ENCODE measurements around the gene PILRA. TPM values are rescaled to one million over a fixed set of nuclear protein-coding genes. Genes with fewer than 3 reads are reported as not detected.

PILRA gene
- total and polyA plus RNA-seq, 2 donors from 2014 or later = 15.4 to 18.8 TPM

- no peak overlapping the region for H3K9ac ChIP-seq (ENCODE audit: low read length in 3 of 3)
- H3K4me1 ChIP-seq (ENCODE audit: control insufficient read depth in 2 of 3, insufficient read depth in 2 of 3, low read depth in 1 of 3, low read length in 3 of 3) = peaks cover 0 to under 1% (median 0%) of the 10 kb centered on the region in 3 donors
- H3K27ac ChIP-seq (ENCODE audit: low read depth in 2 of 2, low read length in 2 of 2) = no peak overlapping the region
- no peaks in the 10 kb centered on the region for H3K9me3 ChIP-seq (ENCODE audit: control insufficient read depth in 2 of 3, insufficient read depth in 1 of 3, low read length in 3 of 3)
- no peak for TF ChIP-seq CTCF (IDR thresholded peaks at IDR 0.05; ENCODE audit: borderline replicate concordance, extremely low read depth, insufficient read depth)
- FAIRE-seq (no peak), DNase-seq (peak in 2 of 5 donors; percentile 26 to 77)
- H3K27me3 ChIP-seq (ENCODE audit: control insufficient read depth, insufficient read depth, low read length) = no peaks in the 10 kb centered on the region
- H3K36me3 ChIP-seq (ENCODE audit: control insufficient read depth in 2 of 3, insufficient read depth in 3 of 3, low read length in 3 of 3) = peaks cover 0 to 3% (median 2%) of the 10 kb centered on the region in 3 donors
- intact Hi-C loops (cut with DNase I) = no loop called here
- H3K4me3 ChIP-seq (ENCODE audit: low read length in 3 of 3) = no peak overlapping the region
Observed at GRCh38 chr7:100369105-100369504, 4.2 kb upstream of the PILRA start.

- Histone ChIP-seq H3K4me3 (ENCODE audit: low read length in 3 of 3) (no peak overlapping the region), H3K4me1 (ENCODE audit: control insufficient read depth in 2 of 3, insufficient read depth in 2 of 3, low read depth in 1 of 3, low read length in 3 of 3) (peaks cover 0 to 3% (median 0%) of the 10 kb centered on the region in 3 donors), H3K27me3 (ENCODE audit: control insufficient read depth, insufficient read depth, low read length) (no peaks in the 10 kb centered on the region), H3K27ac (ENCODE audit: low read depth in 2 of 2, low read length in 2 of 2) (no peak overlapping the region), H3K9ac (ENCODE audit: low read length in 3 of 3) (no peak overlapping the region), H3K9me3 (ENCODE audit: control insufficient read depth in 2 of 3, insufficient read depth in 1 of 3, low read length in 3 of 3) (no peaks in the 10 kb centered on the region), H3K36me3 (ENCODE audit: control insufficient read depth in 2 of 3, insufficient read depth in 3 of 3, low read length in 3 of 3) (no peaks in the 10 kb centered on the region)
- no peak for TF ChIP-seq CTCF (IDR thresholded peaks at IDR 0.05; ENCODE audit: borderline replicate concordance, extremely low read depth, insufficient read depth)
- peak in 1 of 5 donors; percentile 16 for DNase-seq
- no peak for FAIRE-seq
- intact Hi-C loops (cut with DNase I) = no loop called here
Observed at GRCh38 chr7:100370303-100370702, 3.0 kb upstream of the PILRA start.

- no peak for FAIRE-seq
Observed at GRCh38 chr7:100370746-100371145, 2.5 kb upstream of the PILRA start.

More at GRCh38 chr7:100370746-100371145, 2.5 kb upstream of the PILRA start:
- no peak overlapping the region for H3K27ac ChIP-seq (ENCODE audit: low read depth in 2 of 2, low read length in 2 of 2)
- intact Hi-C loops (cut with DNase I) = no loop called here
- H3K9me3 ChIP-seq (ENCODE audit: control insufficient read depth in 2 of 3, insufficient read depth in 1 of 3, low read length in 3 of 3) = no peaks in the 10 kb centered on the region
- H3K4me1 ChIP-seq (ENCODE audit: control insufficient read depth in 2 of 3, insufficient read depth in 2 of 3, low read depth in 1 of 3, low read length in 3 of 3) = peaks cover 0 to 3% (median 0%) of the 10 kb centered on the region in 3 donors
- DNase-seq = peak in 1 of 5 donors; percentile 15
- no peak overlapping the region for H3K9ac ChIP-seq (ENCODE audit: low read length in 3 of 3)
- no peak for TF ChIP-seq CTCF (IDR thresholded peaks at IDR 0.05; ENCODE audit: borderline replicate concordance, extremely low read depth, insufficient read depth)
- no peak overlapping the region for H3K4me3 ChIP-seq (ENCODE audit: low read length in 3 of 3)
- no peaks in the 10 kb centered on the region for H3K36me3 ChIP-seq (ENCODE audit: control insufficient read depth in 2 of 3, insufficient read depth in 3 of 3, low read length in 3 of 3)
- no peaks in the 10 kb centered on the region for H3K27me3 ChIP-seq (ENCODE audit: control insufficient read depth, insufficient read depth, low read length)
